Muscle layer of duodenum (tissue), 2 donors: Measurements from ENCODE around the gene PI16.

ENCODE experiments used
- H3K27ac ChIP-seq: one replicate; pipeline ENCODE4 v1.7.0; 2013; ENCODE audit warnings: mild to moderate bottlenecking, low read length
- H3K27me3 ChIP-seq: one replicate; pipeline ENCODE4 v1.7.0; 2013; ENCODE audit warnings: low read depth, mild to moderate bottlenecking, control low read depth, low read length
- H3K36me3 ChIP-seq, 2 donors: one replicate each; pipeline ENCODE4 v1.7.0; 2013; ENCODE audit warnings: low read length in 2 of 2, control low read depth in 1 of 2, mild to moderate bottlenecking in 1 of 2; ENCODE audit not compliant: insufficient read depth in 2 of 2, control insufficient read depth in 1 of 2
- H3K4me1 ChIP-seq, 2 donors: one replicate each; pipeline ENCODE4 v1.7.0; 2013; ENCODE audit warnings: low read length in 2 of 2, mild to moderate bottlenecking in 2 of 2, control low read depth in 1 of 2, moderate library complexity in 1 of 2; ENCODE audit not compliant: insufficient read depth in 2 of 2, control insufficient read depth in 1 of 2
- H3K4me3 ChIP-seq, 2 donors: one replicate each; pipeline ENCODE4 v1.7.0; 2013; ENCODE audit warnings: low read length in 2 of 2, low read depth in 1 of 2, mild to moderate bottlenecking in 1 of 2
- H3K9me3 ChIP-seq, 2 donors: one replicate each; pipeline ENCODE4 v1.7.0; 2013; ENCODE audit warnings: low read length in 2 of 2, control low read depth in 1 of 2, mild to moderate bottlenecking in 1 of 2; ENCODE audit not compliant: control insufficient read depth in 1 of 2
- donor health status: healthy.

PI16 gene

DNA sequence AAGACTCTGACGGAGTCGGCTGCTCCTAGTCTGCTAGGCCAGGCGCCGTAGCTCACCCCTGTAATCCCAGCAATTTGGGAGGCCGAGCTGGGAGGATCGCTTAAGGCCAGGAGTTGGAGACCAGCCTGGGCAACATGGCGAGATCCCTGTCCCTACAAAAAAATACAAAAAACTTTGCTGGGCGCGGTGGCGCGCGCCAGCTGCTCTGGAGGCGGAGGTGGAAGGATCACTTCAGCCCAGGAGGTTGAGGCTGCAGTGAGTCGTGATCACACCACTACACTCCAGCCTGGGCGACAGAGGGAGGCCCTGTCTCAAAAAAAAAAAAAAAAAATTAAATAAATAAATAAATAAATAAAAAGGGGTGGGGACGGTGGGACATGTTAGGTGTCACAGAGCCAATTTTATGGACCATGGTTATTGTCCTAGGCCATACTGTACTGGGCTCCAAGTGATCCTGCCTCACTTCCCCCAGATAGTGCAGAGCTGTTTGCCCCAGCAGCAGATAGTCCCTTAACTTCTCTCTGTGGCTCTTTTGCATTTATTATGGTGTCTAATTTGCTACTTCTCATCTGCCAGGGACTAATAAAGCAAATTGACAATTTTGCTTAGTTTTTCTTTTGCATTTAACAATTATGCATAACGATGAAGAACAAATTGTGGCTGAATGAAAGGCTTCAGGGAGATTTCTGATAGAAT, 5.2 kb downstream of the PI16 start:
- Histone ChIP-seq H3K4me3 (no peak overlapping the region), H3K9me3 (no peaks in the 10 kb centered on the region), H3K36me3 (no peaks in the 10 kb centered on the region), H3K4me1 (peaks cover 0 to 14% of the 10 kb centered on the region in 2 donors), H3K27me3 (no peaks in the 10 kb centered on the region), H3K27ac (no peak overlapping the region)

DNA sequence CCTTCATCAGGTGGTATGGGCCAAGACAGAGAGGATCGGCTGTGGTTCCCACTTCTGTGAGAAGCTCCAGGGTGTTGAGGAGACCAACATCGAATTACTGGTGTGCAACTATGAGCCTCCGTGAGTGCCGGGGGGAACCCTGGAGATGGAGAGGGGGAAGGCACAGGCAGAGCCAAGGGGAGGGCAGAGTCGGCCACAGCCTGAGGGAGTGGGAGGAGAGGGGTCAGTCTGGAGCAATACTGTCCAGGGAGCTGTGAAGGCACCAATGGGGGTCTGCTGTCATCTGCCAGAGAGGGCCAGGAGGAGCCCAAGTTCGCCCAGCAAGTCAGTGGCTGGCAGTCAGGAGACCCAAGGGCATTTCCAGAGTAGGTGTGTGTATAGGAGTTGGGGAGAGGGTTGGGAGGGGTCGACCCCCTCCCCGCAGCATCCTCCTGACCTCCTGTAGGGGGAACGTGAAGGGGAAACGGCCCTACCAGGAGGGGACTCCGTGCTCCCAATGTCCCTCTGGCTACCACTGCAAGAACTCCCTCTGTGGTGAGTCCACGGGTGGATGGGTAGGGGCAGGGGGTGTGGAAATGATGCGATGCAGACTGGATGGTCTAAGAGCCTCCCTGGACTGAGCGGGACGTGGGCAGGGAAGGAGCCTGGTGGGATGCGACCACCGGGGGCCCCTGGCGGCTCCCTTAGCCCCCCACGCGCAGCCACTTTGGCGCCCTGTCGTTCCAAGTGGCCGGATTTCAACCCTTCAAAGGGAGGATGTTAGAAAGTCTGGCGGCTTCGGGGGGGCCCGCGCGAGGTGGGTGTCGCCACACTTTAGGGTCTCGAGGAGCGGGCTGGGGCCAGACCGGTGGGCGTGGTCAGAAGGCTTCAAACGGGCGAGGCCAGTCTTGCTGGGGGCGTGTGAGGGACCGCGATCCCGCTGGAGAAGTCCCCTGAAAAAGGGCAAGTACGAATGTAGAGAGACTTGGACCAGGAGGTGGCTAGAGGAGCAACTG, 7.2 kb downstream of the PI16 start:
- Histone ChIP-seq H3K9me3 (no peaks in the 10 kb centered on the region), H3K27me3 (no peaks in the 10 kb centered on the region), H3K36me3 (peaks cover 0 to 7% of the 10 kb centered on the region in 2 donors), H3K27ac (no peak overlapping the region), H3K4me1 (peaks cover 0 to 14% of the 10 kb centered on the region in 2 donors), H3K4me3 (no peak overlapping the region)

DNA sequence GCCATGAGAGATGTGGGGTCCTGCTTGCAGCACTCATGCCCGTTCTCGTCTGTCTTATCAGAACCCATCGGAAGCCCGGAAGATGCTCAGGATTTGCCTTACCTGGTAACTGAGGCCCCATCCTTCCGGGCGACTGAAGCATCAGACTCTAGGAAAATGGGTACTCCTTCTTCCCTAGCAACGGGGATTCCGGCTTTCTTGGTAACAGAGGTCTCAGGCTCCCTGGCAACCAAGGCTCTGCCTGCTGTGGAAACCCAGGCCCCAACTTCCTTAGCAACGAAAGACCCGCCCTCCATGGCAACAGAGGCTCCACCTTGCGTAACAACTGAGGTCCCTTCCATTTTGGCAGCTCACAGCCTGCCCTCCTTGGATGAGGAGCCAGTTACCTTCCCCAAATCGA, 8.3 kb downstream of the PI16 start:
- peaks cover 7 to 18% of the 10 kb centered on the region in 2 donors for H3K36me3 ChIP-seq
- H3K4me1 ChIP-seq: peaks cover 0 to 14% of the 10 kb centered on the region in 2 donors
- H3K9me3 ChIP-seq: no peaks in the 10 kb centered on the region
- H3K4me3 ChIP-seq: no peak overlapping the region
- no peak overlapping the region for H3K27ac ChIP-seq
- H3K27me3 ChIP-seq: no peaks in the 10 kb centered on the region

DNA sequence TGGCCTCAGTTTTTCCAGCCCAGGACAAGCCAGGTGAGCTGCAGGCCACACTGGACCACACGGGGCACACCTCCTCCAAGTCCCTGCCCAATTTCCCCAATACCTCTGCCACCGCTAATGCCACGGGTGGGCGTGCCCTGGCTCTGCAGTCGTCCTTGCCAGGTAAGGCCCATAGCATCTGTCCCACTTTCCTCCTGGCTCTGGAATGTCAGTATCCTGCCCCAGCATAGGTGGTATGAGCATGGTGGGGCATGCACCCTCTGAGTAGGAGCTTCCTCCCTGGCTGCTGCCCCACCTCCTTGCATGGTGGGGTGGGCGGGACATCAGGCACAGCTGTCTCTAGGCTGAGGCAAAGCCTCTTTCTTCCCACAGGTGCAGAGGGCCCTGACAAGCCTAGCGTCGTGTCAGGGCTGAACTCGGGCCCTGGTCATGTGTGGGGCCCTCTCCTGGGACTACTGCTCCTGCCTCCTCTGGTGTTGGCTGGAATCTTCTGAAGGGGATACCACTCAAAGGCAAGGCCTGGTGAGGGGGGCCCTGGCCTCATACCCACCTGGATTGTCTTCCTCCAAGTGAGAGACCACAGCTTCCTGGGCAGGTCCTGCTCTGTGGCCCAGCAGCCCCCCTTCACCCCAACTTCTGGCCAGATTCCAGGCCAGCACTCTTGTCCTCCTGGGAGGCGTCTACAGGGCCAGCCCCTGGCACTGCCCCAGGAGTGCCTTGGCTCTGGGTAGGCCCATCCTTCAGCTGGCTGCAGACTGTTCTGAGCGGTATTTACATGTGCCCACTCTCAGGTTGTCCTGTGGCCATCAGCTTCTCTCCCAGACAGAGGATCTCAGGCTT, 9.1 kb downstream of the PI16 start:
- no peaks in the 10 kb centered on the region for H3K27me3 ChIP-seq
- H3K4me1 ChIP-seq: peaks cover 0 to 14% of the 10 kb centered on the region in 2 donors
- no peak overlapping the region for H3K4me3 ChIP-seq
- H3K9me3 ChIP-seq: no peaks in the 10 kb centered on the region
- H3K27ac ChIP-seq: no peak overlapping the region
- H3K36me3 ChIP-seq: peaks cover 11 to 26% of the 10 kb centered on the region in 2 donors

DNA sequence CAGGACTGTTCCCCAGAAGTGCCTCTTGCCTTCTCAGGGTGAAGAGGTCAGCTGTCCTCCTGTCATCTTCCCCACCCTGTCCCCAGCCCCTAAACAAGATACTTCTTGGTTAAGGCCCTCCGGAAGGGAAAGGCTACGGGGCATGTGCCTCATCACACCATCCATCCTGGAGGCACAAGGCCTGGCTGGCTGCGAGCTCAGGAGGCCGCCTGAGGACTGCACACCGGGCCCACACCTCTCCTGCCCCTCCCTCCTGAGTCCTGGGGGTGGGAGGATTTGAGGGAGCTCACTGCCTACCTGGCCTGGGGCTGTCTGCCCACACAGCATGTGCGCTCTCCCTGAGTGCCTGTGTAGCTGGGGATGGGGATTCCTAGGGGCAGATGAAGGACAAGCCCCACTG, 9.8 kb downstream of the PI16 start:
- Histone ChIP-seq H3K27ac (no peak overlapping the region), H3K27me3 (no peaks in the 10 kb centered on the region), H3K4me1 (peaks cover 0 to 14% of the 10 kb centered on the region in 2 donors), H3K9me3 (no peaks in the 10 kb centered on the region), H3K4me3 (no peak overlapping the region), H3K36me3 (peaks cover 18 to 33% of the 10 kb centered on the region in 2 donors)

DNA sequence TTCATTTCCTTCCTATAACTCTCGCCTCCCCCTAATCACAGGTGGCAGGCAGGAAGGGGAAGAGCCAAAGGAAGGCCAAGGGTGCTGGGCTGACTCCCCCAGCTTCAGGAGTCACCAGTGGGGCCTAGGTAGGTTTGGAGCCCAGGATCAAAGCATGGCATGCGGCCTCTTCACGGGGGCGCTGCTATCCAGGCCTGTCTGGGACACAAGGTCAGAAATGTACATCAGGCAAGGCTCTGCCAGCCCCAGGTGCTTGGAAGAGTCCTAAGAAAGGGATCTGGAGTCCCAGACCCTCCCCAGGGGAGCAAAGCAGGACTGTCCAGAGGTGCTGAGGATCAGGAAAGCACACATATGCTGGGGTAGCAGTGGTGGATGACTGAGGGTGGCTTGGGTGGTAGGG, 10.4 kb downstream of the PI16 start:
- Histone ChIP-seq H3K36me3 (peaks cover 23 to 39% of the 10 kb centered on the region in 2 donors), H3K27ac (no peak overlapping the region), H3K27me3 (no peaks in the 10 kb centered on the region), H3K4me3 (no peak overlapping the region), H3K4me1 (peaks cover 0 to 14% of the 10 kb centered on the region in 2 donors), H3K9me3 (no peaks in the 10 kb centered on the region)

DNA sequence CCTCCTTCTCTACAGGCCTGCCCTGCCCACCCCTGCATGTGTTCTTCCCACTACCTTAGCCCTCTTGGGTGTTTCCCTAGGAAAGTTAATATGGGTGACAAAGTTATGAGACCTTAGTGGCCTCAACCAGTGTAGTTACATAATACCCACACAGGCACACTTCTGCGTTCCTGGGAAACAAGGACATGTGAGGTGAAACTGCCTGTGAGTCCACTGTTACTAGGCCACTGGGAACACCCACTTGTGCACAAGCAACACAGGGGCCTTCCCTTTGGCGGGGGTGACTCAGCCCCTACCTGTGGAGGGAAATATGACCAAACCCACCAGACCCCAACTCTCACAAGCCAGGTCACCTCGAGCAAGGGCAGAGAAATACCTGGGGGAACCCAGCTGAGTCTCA, 12.8 kb downstream of the PI16 start:
- no peak overlapping the region for H3K4me3 ChIP-seq
- H3K36me3 ChIP-seq: peaks cover 47 to 63% of the 10 kb centered on the region in 2 donors
- H3K27ac ChIP-seq: no peak overlapping the region
- no peaks in the 10 kb centered on the region for H3K27me3 ChIP-seq
- H3K4me1 ChIP-seq: peaks cover 0 to 11% of the 10 kb centered on the region in 2 donors
- H3K9me3 ChIP-seq: no peaks in the 10 kb centered on the region

DNA sequence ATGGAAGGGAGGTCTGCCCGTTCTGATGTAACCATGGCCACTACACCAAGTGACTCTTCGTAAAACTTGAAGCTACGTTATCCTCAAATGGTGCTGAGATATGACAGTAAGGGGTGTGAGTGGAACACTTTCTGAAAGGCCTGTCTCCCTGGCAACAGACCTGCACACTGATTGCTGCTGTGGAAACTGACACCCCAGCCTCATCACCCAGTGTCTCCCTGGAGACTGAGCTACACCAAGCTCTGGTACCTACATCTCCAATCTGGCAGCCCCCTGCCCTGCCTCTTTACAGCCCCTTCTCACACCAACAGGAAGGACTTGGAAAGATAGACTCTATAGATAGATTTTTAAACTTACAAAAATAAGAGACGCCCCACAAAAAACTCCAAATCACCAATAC, 13.2 kb downstream of the PI16 start:
- Histone ChIP-seq H3K4me1 (peaks cover 0 to 11% of the 10 kb centered on the region in 2 donors), H3K4me3 (no peak overlapping the region), H3K27me3 (no peaks in the 10 kb centered on the region), H3K27ac (no peak overlapping the region), H3K36me3 (peaks cover 52 to 67% of the 10 kb centered on the region in 2 donors), H3K9me3 (no peaks in the 10 kb centered on the region)

DNA sequence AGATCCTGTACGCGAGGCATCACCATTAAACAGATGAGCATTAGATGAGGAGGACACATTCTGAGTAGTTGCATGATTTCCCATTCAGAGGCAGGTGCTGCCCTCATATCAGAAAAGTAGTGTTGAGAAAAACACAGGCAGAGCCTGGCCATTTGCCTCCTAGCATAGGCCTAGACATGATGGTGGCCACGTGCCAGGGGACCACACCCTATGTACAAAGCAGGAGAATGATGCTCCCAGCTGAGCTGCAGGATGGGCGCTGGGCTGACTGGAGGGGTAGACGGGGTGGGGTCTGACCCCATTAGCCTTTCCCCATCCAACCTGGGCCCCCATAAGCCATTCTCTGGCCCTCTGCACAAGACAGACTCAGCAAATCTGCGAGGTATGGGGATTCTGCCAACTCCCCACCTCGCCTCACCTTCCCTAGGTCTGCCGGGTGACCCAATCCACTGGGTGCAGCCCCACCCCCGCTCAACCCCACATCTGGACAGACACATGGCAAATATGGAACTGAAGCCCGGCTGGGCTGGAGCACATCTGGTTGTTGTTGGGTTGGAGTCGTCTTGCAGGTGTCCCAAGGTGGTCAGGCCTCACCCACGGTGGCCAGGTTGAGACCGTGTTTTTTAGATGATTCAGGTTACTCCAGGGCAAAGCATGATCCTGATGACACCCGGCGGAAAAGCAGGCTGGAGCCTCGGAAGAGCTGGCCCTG, 13.9 kb downstream of the PI16 start:
- H3K27me3 ChIP-seq: no peaks in the 10 kb centered on the region
- no peaks in the 10 kb centered on the region for H3K9me3 ChIP-seq
- peaks cover 0 to 10% of the 10 kb centered on the region in 2 donors for H3K4me1 ChIP-seq
- H3K27ac ChIP-seq: no peak overlapping the region
- H3K36me3 ChIP-seq: peaks cover 58 to 73% of the 10 kb centered on the region in 2 donors
- no peak overlapping the region for H3K4me3 ChIP-seq

DNA sequence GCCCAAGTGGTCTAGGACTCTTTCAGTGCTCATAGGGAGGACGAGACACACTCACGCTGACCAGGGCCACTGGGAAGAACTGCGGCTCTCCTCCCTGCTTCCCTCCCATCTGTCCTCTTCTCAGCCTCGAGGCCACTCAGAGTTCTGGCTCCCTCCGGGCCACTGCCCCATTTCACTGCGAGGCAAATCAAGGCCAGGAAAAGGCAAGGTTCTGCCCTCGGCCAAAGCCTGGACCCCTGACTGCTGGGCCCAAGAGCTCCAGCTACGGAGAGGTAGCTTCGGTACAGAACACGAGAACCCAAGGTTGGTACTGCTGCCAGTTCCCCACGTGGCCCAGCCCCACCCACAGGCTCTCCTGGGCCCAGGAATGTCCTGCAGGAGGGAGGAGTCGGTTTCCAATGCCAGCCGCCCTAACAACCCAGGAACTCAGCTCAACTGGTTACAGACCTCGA, 14.7 kb downstream of the PI16 start:
- no peaks in the 10 kb centered on the region for H3K27me3 ChIP-seq
- peaks cover 0 to 2% of the 10 kb centered on the region in 2 donors for H3K4me1 ChIP-seq
- H3K4me3 ChIP-seq: no peak overlapping the region
- H3K36me3 ChIP-seq: peaks cover 64 to 81% of the 10 kb centered on the region in 2 donors
- no peaks in the 10 kb centered on the region for H3K9me3 ChIP-seq
- no peak overlapping the region for H3K27ac ChIP-seq
